Measurements from ENCODE around the gene PTCD3. TPM values are rescaled to one million over a fixed set of nuclear protein-coding genes. Genes with fewer than 3 reads are reported as not detected.

Gene PTCD3
- total RNA-seq, 1 donor from 2014 or later: 106 TPM

- DNase-seq (ENCODE audit: extremely low read depth, low read depth, low spot score): no peak
Observed at GRCh38 chr2:86142436-86143257, 36.6 kb downstream of the PTCD3 start.

- no peak for DNase-seq (ENCODE audit: extremely low read depth, low read depth, low spot score)
Observed at GRCh38 chr2:86143307-86143706, 37.3 kb downstream of the PTCD3 start.

- DNase-seq (ENCODE audit: extremely low read depth, low read depth, low spot score): no peak
Observed at GRCh38 chr2:86143926-86144685, 38.1 kb downstream of the PTCD3 start.

GRCh38 chr2:86147793-86148192 is 41.8 kb downstream of the PTCD3 start:
- no peak for DNase-seq (ENCODE audit: extremely low read depth, low read depth, low spot score)

- no peak for DNase-seq (ENCODE audit: extremely low read depth, low read depth, low spot score)
Observed at GRCh38 chr2:86150502-86150901, 44.5 kb downstream of the PTCD3 start.

- DNase-seq (ENCODE audit: extremely low read depth, low read depth, low spot score): no peak
Observed at GRCh38 chr2:86157009-86157556, 51.0 kb downstream of the PTCD3 start.

- DNase-seq (ENCODE audit: extremely low read depth, low read depth, low spot score): no peak
Observed at GRCh38 chr2:86158286-86158685, 52.3 kb downstream of the PTCD3 start.

- DNase-seq (ENCODE audit: extremely low read depth, low read depth, low spot score): no peak
Observed at GRCh38 chr2:86160156-86160952, 54.3 kb downstream of the PTCD3 start.

- no peak for DNase-seq (ENCODE audit: extremely low read depth, low read depth, low spot score)
Observed at GRCh38 chr2:86170449-86170848, 64.4 kb downstream of the PTCD3 start.

- no peak for DNase-seq (ENCODE audit: extremely low read depth, low read depth, low spot score)
Observed at GRCh38 chr2:86171295-86171694, 65.3 kb downstream of the PTCD3 start.

- no peak for DNase-seq (ENCODE audit: extremely low read depth, low read depth, low spot score)
Observed at GRCh38 chr2:86172610-86173009, 66.6 kb downstream of the PTCD3 start.

GRCh38 chr2:86174445-86174844 is 68.4 kb downstream of the PTCD3 start:
- DNase-seq (ENCODE audit: extremely low read depth, low read depth, low spot score): no peak

GRCh38 chr2:86175828-86176227 is 69.8 kb downstream of the PTCD3 start:
- no peak for DNase-seq (ENCODE audit: extremely low read depth, low read depth, low spot score)

- DNase-seq (ENCODE audit: extremely low read depth, low read depth, low spot score): no peak
Observed at GRCh38 chr2:86176597-86176996, 70.6 kb downstream of the PTCD3 start.

GRCh38 chr2:86185517-86186212 is 79.6 kb downstream of the PTCD3 start:
- no peak for DNase-seq (ENCODE audit: extremely low read depth, low read depth, low spot score)

GRCh38 chr2:86186431-86186830 is 80.4 kb downstream of the PTCD3 start:
- no peak for DNase-seq (ENCODE audit: extremely low read depth, low read depth, low spot score)

GRCh38 chr2:86189782-86190416 is 83.9 kb downstream of the PTCD3 start:
- no peak for DNase-seq (ENCODE audit: extremely low read depth, low read depth, low spot score)

Measured in glomerular endothelial cell (primary cell).